HG02642 (cell line): ENCODE results near the gene RCAN2.

Source experiments
- ATAC-seq: cut with Tn5 transposase; IDR thresholded peaks from one replicate; pipeline ENCODE4 v1.9.1; 2021; ENCODE audit warnings: mild to moderate bottlenecking; ENCODE audit not compliant: unreplicated experiment, poor library complexity

RCAN2 gene

DNA sequence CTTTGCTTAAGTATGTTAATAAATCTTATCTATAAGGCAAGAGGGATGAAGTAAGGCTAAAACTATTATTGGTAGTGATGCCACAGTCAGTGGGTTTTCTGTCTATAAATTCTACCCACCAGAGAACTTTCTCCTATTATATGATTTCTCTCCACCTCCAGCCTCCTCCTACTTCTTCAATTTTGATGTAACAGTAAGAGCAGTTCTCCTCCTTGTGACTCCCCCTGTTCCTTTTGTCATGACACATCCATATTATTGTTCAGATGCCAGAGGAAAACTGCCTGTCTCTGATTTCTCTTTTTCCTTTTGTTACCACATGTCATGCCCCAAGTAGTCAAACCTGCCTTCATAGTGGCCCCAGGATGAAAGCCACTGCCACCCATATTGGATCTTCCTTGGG lies 9.1 kb upstream of the RCAN2 start:
- no peak for ATAC-seq

DNA sequence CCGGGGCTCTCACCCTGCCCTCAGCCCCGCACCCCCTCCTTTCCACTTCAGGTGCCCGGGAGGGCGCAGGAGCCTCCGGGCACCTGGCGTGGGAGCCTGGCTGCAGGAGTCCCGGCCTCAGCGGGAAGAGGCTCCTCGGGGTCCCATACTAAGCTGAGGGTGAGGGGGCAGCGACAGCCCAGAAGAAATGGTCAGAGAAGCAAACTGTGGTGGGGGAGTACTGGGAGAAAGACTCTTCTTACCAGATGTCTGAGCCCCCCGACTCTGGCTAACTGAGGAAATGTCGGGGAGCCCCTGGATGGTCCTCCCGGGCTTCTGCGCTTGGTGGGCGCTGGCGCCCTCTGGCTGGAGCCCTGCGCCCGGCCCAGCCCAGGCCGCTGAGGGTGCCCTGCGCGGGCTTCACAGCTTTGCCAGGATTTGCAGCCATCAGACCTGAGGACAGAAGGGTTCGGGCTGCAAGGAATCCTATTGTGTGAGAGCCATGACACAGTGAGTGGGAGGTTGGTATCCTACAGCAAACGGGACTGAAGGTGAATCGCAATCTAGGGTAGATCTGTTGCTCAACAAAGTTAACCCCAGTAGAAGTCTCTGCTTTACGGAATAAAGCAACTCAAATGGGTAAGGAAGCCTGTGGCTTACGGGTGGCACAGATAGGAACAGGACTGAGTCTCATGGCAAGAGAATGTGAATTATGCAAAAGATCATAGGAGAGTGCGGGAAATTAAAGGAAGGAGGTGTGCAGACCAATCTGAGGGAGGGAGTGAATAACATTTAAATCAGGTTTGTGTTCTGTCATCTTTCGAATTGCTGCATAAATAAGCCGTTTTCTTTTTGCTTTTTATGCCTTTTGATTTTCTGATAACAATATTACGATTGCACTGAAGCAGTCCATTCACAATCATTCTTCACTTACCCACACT lies 639 bp upstream of the RCAN2 start:
- ATAC-seq, result peak; percentile 58

- ATAC-seq, result no peak
Observed at GRCh38 chr6:46490425-46491200, 636 bp downstream of the RCAN2 start.

DNA sequence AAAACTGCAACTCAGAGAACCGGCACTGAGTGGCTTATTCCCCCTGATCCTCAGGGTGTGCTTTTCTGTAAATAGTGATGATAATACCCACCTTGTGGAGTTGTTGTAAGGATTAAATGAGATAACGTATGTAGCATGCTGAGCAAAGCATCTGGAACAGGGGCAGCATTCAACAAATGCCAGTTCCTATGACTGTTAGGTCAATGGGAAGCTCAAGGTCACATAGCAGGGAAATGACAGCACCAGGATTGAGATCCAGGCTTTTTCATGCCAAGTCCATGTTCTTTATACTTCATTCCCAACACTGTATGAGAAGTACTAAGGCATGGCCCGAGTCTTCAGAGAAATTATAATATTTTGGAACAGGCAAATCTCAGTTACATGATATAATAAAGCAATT lies 5.1 kb downstream of the RCAN2 start:
- no peak for ATAC-seq

DNA sequence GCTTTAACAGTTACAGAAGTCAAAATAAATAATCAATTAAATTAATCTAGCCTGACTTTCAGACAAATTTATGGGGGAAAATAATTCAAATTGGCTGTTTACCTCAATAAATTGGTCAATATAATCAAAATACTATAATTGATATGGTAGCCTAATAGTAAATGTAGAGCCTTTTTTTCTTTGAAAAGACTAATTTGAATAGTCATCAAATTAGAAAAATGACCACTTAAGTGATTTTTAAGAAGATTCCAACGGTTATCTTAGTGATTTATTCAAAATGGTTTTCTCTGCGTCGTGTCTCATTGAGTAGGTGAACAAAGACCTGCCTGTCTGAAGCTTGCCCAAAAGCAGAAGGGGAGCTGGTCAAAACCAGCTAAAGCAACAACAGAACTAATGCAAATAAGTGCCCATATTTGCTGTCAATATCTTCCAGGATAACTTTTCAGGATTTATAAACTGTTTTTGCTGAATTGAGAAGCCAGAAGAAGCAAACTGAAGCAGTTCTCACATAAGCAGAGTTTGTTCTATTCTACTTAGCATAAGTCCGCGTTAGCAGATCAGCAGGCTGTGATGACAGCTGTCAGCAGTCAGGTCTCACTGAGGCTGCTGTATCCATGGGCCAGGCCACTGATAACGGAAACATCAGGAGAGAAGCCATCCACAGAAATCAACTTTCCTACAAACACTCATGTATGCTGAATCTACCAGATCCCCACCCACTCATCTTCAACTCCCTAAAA lies 7.0 kb downstream of the RCAN2 start:
- ATAC-seq, result no peak

DNA sequence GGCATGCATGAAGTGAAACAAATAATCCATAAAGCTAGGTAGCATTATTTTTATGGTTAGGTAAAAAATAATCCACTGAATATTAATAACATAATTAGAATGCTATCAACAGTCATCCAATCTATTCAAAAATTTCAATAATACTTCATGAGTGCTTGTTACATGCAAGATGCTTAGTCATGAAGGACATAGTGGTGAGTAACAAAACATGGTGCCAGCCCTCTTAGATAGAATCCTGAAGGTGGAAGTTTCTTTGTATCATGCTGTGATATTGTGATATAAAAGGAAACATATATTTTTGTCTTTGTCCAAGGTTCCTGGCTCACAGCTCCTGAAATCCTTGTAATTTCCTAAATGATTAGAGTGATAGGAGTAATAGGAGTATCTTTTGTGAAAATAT lies 14.9 kb downstream of the RCAN2 start:
- no peak for ATAC-seq

DNA sequence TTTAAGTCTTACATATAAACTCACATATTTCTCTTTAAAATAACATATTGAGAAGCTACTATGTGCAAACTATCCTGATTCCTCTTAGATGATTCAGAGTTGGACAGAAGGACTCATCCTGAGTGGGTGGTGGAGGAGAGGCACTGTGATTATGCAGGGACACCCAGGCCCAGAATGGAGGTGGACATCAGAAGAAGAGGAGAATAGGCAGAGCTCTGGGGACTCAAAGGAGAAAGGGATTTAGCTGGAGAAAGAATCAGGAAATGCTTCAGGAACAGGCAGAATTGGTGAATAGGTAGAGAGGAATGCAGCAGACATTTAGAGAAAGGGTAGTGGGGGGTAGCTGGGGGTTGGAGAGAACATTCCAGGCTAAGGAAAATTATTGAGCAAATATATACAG lies 17.4 kb downstream of the RCAN2 start:
- no peak for ATAC-seq

DNA sequence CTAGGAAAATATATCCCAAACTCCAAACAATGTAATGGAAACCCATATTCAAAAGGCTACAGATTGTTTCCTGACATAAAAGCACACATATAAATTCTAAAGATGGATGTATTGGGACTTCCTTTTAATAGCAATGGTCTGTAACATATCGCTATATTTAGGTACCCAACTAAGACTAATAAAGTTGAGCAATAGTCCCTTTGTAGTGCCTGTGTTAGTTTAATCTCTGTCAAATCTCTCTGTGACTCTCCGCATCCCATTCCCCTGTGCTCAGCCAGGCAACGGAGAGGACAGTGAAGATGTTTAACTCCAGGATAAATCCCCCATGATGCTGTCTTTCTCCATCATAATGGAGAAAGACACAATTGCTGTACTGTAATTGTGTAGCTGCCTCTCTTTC lies 19.0 kb downstream of the RCAN2 start:
- no peak for ATAC-seq

GRCh38 chr6:46469021-46469420 lies 22.2 kb downstream of the RCAN2 start:
- no peak for ATAC-seq

- no peak for ATAC-seq
Observed at GRCh38 chr6:46468403-46469010, 22.7 kb downstream of the RCAN2 start.

DNA sequence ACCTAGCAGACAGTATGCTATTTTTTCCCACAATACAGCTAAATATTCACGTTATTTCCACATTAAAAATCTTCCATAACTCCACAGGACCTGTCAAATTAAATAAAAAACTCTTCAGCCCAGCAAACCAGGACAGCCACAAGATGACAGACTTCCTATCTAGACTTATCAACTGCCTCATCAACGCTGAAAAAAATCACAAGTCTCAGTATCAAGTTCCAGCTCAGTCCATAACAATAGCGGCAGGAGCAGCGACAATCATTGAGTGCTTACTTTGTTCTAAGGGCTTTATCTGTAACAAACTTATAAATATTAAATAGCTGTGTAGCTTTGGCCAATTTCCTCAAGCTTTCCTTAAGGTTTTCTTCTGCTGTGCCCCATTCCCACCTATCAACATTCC lies 24.7 kb downstream of the RCAN2 start:
- ATAC-seq, result no peak

DNA sequence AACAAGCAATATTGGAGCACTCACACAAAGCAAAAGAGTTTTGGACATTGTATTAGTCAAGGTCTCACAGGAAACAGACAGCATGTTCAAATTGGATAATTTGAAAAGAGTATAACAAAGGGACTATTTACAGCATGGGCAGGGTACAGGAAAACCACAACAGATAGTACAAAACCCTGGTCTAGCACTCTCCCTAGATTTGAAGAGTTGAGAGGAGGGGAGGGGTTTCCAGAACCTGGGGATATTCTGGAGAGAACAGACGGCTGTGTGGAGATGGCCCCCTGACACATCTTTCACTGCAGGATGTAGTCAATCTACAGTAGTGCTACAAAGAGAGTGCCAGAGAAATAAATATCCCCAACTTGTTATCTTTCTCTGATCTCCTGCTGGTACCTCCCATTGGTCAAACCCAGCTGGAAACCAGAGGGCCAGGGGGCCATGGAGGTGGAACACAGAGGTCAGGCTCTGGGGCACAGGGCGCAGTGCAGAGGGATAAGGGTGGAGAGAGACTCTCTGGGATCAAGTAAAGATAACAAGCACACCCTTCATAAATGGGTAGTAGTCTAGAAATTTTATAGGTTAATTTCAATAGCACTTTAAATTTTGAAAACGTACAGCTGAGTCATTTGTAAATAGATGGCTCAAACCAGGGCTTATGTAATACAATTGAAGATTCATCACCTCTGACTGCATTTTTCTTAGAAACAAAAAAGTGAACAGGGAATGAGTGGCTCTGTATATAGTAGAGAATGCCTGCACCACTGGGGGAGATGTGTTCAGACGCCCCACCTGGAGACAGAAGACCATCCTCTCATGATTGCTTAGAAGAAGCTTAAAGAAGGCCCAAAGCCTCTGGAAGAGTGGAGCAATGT lies 25.7 kb downstream of the RCAN2 start:
- ATAC-seq, result no peak

DNA sequence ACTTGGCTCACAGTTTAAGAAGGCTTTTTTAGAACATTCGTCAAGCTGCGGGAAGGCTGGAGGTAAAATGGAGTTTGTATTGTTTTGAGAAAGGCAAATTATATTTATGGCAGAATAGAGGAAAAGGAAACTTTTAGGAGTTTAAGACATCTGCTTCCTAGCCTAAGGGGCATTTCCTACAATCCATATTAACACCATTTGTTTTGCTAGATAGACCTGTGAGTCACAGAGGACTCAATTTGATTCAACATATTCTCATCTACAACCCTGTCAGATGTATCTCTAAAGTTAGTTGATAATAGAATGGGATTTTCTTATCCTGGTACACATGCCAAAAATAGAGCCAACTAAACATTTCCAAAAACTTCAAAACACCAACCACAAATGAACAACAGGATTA lies 35.0 kb downstream of the RCAN2 start:
- no peak for ATAC-seq

GRCh38 chr6:46454691-46455090 lies 36.6 kb downstream of the RCAN2 start:
- ATAC-seq, result no peak

GRCh38 chr6:46453741-46454316 lies 37.4 kb downstream of the RCAN2 start:
- no peak for ATAC-seq

DNA sequence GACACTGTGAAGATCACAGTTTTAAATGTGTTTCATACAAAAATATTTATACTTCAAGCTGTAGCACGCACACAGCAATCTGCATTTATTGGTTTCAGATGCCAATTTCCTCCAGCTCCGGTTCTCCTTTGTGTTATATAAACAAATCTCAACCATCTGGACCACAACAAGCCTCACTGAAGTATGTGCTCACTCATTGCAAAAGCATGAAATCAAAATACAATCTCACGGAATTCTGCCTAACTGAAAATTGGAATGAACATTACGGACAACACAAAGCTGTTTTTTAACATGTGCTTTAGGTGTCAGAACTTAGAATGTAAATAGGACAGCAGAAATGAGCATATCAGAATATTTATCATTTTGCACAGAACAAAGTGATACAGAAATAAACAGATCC lies 38.0 kb downstream of the RCAN2 start:
- no peak for ATAC-seq

GRCh38 chr6:46452312-46452917 lies 38.8 kb downstream of the RCAN2 start:
- no peak for ATAC-seq

- no peak for ATAC-seq
Observed at GRCh38 chr6:46451343-46451742, 39.9 kb downstream of the RCAN2 start.
